SW480 (cell line): ENCODE measurements around the gene OXSM.

Experiments used
- DNase-seq: peaks from one replicate; pipeline ENCODE4 v3.0.0-alpha.2; 2016; ENCODE audit warnings: low spot score

OXSM gene

DNA sequence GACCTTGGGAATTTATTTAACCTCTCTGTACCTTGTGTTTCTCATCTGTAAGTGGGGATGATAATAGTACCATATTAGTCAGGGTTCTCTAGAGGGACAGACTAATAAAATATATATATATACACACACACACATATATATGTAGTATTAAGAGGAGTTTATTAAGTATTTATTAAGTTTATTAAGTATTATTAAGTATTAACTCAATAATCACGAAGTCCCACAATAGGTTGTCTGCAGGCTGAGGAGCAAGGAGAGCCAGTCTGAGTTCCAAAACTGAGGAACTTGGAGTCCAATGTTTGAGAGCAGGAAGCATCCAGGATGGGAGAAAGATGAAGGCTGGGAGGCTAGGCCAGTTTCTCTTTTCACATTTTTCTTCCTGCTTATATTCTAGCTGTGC is 14.8 kb downstream of the OXSM start:
- DNase-seq: no peak

- DNase-seq: no peak
Observed at GRCh38 chr3:25812644-25813043, 22.8 kb downstream of the OXSM start.

- DNase-seq: no peak
Observed at GRCh38 chr3:25817107-25817506, 27.2 kb downstream of the OXSM start.

DNA sequence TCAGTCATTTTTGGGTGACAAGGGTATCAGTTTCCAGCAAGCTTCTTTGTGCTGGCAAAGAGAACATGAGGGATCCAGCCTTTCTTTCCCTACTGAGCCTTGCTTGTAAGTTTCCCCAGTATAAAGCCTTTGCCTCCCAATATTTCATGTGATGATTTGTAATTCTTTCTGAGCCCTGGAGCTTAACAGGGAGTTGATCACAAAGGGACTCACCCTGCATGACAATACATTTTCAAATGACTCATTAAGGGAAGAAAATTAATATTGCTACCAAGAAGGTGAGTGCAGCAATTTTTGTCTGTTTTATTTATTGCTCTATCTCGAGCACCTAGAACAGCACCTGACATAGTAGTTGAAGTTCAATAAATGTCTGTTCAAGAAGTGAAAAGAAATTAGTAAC is 27.7 kb downstream of the OXSM start:
- DNase-seq: no peak

GRCh38 chr3:25818335-25818734 is 28.4 kb downstream of the OXSM start:
- no peak for DNase-seq

- DNase-seq: no peak
Observed at GRCh38 chr3:25820366-25820765, 30.5 kb downstream of the OXSM start.

DNA sequence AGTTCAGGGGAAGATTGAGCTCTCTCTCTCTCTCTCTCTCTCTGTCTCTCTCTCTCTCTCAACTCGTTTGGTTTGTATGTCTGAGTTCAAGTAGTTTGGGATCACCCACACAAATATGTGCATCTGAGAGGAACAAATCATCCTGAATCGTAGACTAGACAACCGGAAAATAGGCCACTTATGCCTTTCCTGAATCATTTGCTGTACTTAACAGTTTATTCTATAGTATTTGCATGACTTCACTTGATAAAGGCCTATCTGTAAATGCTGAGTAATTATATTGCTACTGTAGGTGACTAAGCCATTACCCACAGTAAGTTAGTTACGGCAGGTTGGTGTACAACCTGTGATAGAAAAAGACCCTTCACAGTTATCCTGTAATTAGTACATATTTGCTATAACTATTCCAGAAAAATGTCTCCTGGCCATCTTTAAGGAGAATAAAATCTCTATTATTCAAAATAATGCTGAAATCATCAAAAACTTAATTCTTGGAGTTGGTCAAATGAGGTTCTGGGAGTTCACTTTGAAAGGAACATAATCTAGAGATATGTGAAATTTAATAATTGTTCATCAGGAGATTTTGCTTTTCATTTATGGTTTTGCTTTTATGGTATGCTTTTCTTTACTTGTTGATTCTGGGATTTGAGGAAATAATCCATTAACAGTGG is 31.1 kb downstream of the OXSM start:
- DNase-seq: no peak

GRCh38 chr3:25821746-25822573 is 32.1 kb downstream of the OXSM start:
- DNase-seq: no peak

DNA sequence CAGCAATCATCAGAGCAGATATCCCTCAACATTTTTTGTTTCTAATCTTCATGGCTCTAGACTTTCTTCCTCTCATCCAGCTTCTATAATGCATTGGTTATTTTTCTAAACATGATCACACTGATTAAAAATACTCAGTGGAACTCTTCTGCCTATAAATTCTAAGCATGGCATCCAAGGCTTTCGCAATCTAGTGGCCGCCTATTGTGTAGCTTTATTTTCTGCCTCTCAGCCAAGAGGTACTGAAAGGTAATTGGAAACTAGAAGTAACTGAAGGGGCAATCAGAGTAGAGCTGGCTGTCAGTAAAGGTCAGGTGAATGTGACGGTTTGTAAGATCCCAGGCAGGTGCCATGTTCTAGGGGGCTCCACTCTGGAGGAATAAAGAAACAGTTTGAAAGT is 33.4 kb downstream of the OXSM start:
- DNase-seq: no peak

- DNase-seq: no peak
Observed at GRCh38 chr3:25826510-25826909, 36.6 kb downstream of the OXSM start.

GRCh38 chr3:25830373-25831280 is 40.7 kb downstream of the OXSM start:
- DNase-seq: no peak

DNA sequence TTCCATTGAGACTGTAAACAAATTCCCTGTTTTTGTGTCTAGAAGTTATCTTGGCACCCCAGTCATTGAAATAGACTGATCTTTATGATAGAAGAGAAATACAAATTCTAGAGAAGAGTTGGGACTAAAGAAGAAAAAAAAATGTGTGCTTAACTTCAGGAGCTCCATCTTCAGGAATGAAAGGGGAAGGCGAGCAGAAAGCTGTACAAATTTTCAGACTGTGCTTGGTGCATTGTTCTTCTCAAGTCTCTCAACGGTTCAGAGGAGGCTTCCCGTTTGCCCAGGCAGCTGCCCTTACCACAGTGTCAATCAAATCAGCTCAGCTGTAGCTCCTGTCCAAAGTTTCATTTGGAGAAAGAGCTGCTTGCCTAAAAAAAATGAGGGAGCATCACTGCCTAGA is 41.7 kb downstream of the OXSM start:
- DNase-seq: peak; percentile 23

GRCh38 chr3:25834346-25834745 is 44.5 kb downstream of the OXSM start:
- DNase-seq: no peak

DNA sequence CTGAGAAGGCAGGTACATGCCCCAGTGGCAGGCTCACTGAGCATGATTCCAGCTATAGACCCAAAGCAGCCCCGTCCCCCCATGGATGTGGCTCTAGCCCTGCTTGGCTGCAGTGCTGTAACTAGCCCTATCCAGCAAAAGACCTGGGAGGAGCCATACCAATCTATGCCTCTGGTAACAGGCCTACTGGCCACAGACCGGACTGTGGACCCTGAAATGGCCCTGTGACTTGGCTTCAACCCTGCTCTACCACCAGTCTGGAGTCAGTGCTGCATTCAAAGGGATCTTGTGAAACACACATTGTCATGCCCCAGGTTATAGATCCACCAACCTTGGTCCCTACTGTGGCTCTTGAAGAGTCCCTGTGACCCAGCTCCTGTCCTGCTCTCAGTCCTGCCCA is 46.7 kb downstream of the OXSM start:
- no peak for DNase-seq

- no peak for DNase-seq
Observed at GRCh38 chr3:25837038-25837437, 47.1 kb downstream of the OXSM start.

DNA sequence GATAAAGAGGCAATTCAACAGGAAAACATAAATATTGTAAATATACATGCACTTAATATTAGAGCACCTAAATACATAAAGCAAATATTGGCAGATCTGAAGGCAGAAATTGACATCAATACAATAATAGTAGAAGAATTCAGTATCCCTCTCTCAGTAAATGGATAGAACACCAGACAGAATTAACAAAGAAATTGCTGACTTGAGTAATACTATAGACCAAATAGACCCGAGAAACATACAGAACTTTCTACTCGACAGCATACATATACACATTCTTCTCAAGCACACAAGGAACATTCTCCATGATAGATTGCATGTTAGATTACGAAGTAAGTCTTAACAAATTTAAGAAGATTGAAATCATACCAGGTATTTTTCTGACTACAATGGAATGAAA is 50.2 kb downstream of the OXSM start:
- no peak for DNase-seq

DNA sequence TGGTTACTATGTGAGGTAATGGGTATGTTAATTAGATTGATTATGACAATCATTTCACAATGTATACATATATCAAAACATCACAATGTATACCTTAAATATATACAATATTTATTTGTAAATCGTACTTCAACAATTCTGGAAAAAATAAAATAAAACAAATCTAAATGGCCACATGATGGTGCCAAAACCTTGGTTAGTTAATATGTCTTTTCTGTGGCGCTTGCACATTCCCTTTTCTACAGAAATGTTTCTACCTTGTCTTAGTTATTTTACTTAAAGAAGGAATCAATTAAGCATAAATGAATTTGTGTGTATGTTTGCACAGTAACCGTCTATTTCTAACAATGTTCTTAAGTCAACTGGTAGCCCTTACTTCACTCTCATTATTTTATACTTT is 53.4 kb downstream of the OXSM start:
- no peak for DNase-seq
